ENCODE results near the gene RAD51B.

Gene RAD51B

GRCh38 chr14:68131907-68132306 lies 312.3 kb downstream of the RAD51B start:
- no peak for DNase-seq (ENCODE audit: extremely low read depth, insufficient read length)
- Histone ChIP-seq H3K27me3 (replicated peaks; ENCODE audit: control insufficient read depth, insufficient read depth, low read length) (no peaks in the 10 kb centered on the region), H3K36me3 (ENCODE audit: control insufficient read depth, insufficient read depth, low read length) (no peaks in the 10 kb centered on the region), H3K4me3 (replicated peaks; ENCODE audit: low read depth, low read length) (no peak overlapping the region)
- no peak for TF ChIP-seq CTCF (IDR thresholded peaks at IDR 0.05; ENCODE audit: insufficient read depth, low read length, poor library complexity, severe bottlenecking)

GRCh38 chr14:68132563-68133121 lies 313.1 kb downstream of the RAD51B start:
- TF ChIP-seq CTCF (IDR thresholded peaks at IDR 0.05; ENCODE audit: insufficient read depth, low read length, poor library complexity, severe bottlenecking): no peak
- DNase-seq (ENCODE audit: extremely low read depth, insufficient read length): no peak
- no peaks in the 10 kb centered on the region for H3K36me3 ChIP-seq (ENCODE audit: control insufficient read depth, insufficient read depth, low read length)
- no peaks in the 10 kb centered on the region for H3K27me3 ChIP-seq (replicated peaks; ENCODE audit: control insufficient read depth, insufficient read depth, low read length)
- no peak overlapping the region for H3K4me3 ChIP-seq (replicated peaks; ENCODE audit: low read depth, low read length)

- no peak for TF ChIP-seq CTCF (IDR thresholded peaks at IDR 0.05; ENCODE audit: insufficient read depth, low read length, poor library complexity, severe bottlenecking)
- H3K4me3 ChIP-seq (replicated peaks; ENCODE audit: low read depth, low read length): no peak overlapping the region
- no peak for DNase-seq (ENCODE audit: extremely low read depth, insufficient read length)
- H3K27me3 ChIP-seq (replicated peaks; ENCODE audit: control insufficient read depth, insufficient read depth, low read length): no peaks in the 10 kb centered on the region
- no peaks in the 10 kb centered on the region for H3K36me3 ChIP-seq (ENCODE audit: control insufficient read depth, insufficient read depth, low read length)
Observed at GRCh38 chr14:68133856-68134255, 314.3 kb downstream of the RAD51B start.

- DNase-seq (ENCODE audit: extremely low read depth, insufficient read length): no peak
- Histone ChIP-seq H3K27me3 (replicated peaks; ENCODE audit: control insufficient read depth, insufficient read depth, low read length) (no peaks in the 10 kb centered on the region), H3K4me3 (replicated peaks; ENCODE audit: low read depth, low read length) (no peak overlapping the region), H3K36me3 (ENCODE audit: control insufficient read depth, insufficient read depth, low read length) (no peaks in the 10 kb centered on the region)
- no peak for TF ChIP-seq CTCF (IDR thresholded peaks at IDR 0.05; ENCODE audit: insufficient read depth, low read length, poor library complexity, severe bottlenecking)
Observed at GRCh38 chr14:68135028-68135427, 315.4 kb downstream of the RAD51B start.

GRCh38 chr14:68135566-68135965 lies 316.0 kb downstream of the RAD51B start:
- DNase-seq (ENCODE audit: extremely low read depth, insufficient read length): no peak
- H3K27me3 ChIP-seq (replicated peaks; ENCODE audit: control insufficient read depth, insufficient read depth, low read length): no peaks in the 10 kb centered on the region
- H3K4me3 ChIP-seq (replicated peaks; ENCODE audit: low read depth, low read length): no peak overlapping the region
- H3K36me3 ChIP-seq (ENCODE audit: control insufficient read depth, insufficient read depth, low read length): no peaks in the 10 kb centered on the region
- no peak for TF ChIP-seq CTCF (IDR thresholded peaks at IDR 0.05; ENCODE audit: insufficient read depth, low read length, poor library complexity, severe bottlenecking)
